AG04450 (cell line): ENCODE data around the gene PRRT2. TPM values are rescaled to one million over a fixed set of nuclear protein-coding genes. Genes with fewer than 3 reads are reported as not detected.

ENCODE experiments used
- CTCF ChIA-PET: fragments of 300-600, 350-600 bp; formaldehyde crosslinking; extraction: SDS; loops from one replicate; lab custom pipeline; 2022; ENCODE audit warnings: antibody characterized with exemption, inconsistent platforms; lab: Charles Lee
- POLR2A ChIA-PET: fragments of 350-600 bp; formaldehyde crosslinking; extraction: SDS; loops from one replicate; lab custom pipeline; 2021; ENCODE audit warnings: antibody characterized with exemption, inconsistent platforms; lab: Yijun Ruan, JAX
- DNase-seq: peaks from one replicate; pipeline ENCODE4 v3.0.0-alpha.2; 2011; ENCODE audit warnings: low read depth, low spot score
- H3K27ac ChIP-seq: one replicate; pipeline ENCODE4 v1.5.1; 2012; ENCODE audit warnings: low read depth, low read length, control low read depth
- H3K27me3 ChIP-seq: one replicate; pipeline ENCODE4 v1.6.0; 2012; ENCODE audit warnings: low read length; ENCODE audit not compliant: control insufficient read depth, insufficient read depth
- H3K4me3 ChIP-seq: 2 replicates; pipeline ENCODE4 v1.5.1; 2011; ENCODE audit warnings: mild to moderate bottlenecking, low read depth, low read length, control low read depth
- H3K9me3 ChIP-seq: 2 replicates; pipeline ENCODE4 v1.5.1; 2012; ENCODE audit warnings: low read length; ENCODE audit not compliant: control insufficient read depth, insufficient read depth
- CTCF ChIP-seq: IDR thresholded peaks from 2 replicates; pipeline ENCODE4 v1.5.1; 2011; ENCODE audit warnings: low read depth, low read length, control low read depth, inconsistent platforms
- polyA plus RNA-seq: library from polyadenylated mRNA; depleted of rRNA; stranded (reverse); fragments of >200 nt; gene quantifications from 2 replicates; pipeline ENCODE4 v1.2.3, GENCODE V29; 2011

The PRRT2 gene
- polyA plus RNA-seq, 1 experiment = 5.7 TPM

DNA sequence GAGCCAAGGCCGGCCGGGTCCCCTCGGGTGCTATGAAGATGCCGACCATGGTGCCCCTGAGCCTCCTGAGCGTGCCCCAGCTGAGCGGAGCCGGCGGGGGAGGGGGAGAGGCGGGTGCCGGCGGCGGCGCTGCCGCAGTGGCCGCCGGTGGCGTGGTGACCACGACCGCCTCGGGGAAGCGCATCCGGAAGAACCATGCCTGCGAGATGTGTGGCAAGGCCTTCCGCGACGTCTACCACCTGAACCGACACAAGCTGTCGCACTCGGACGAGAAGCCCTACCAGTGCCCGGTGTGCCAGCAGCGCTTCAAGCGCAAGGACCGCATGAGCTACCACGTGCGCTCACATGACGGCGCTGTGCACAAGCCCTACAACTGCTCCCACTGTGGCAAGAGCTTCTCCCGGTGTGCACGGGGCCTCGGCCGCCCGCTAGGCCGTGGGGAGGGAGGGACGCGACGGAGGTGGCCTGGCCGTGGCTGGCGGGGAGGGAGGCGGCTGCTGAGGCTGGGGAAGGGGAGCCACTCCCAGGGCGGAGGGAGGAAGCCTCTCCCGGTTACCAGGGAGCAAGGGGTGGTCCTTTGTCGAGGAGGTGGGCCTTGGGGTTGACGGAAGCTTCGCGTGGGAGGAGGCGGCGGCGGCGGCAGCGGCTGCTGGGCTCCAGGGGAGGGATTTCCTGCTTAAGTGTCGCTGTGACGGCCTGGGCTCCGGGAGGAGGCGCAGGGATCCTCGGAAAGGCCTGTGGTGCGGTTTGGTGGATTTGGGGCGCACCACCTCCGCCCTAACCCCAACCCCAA is 4.4 kb upstream of the PRRT2 start:
- H3K4me3 ChIP-seq = peak overlapping the region; percentile 72
- no peaks in the 10 kb centered on the region for H3K27me3 ChIP-seq
- POLR2A ChIA-PET = interaction anchor here (0.5 to 2.0 kb wide), 10 partner anchors 9 to 166 kb away, joined by 3 to 14 read pairs (median 4); partner anchors contain the start of genes KCTD13, MVP and PAGR1
- no peaks in the 10 kb centered on the region for H3K9me3 ChIP-seq
- H3K27ac ChIP-seq = peak overlapping the region; percentile 65
- CTCF ChIA-PET = interaction anchor here (1.0 to 3.2 kb wide), 7 partner anchors 9 to 165 kb away, joined by 3 to 45 read pairs (median 6); partner anchors contain the start of genes MVP, PAGR1 and TAOK2
- DNase-seq = peak; percentile 76
- TF ChIP-seq CTCF = peak; percentile 62

GRCh38 chr16:29808219-29808900 is 3.6 kb upstream of the PRRT2 start:
- peak overlapping the region; percentile 72 for H3K4me3 ChIP-seq
- POLR2A ChIA-PET = interaction anchor here (0.8 to 2.0 kb wide), 5 partner anchors 8 to 118 kb away, joined by 4 to 14 read pairs (median 5); partner anchors contain the start of genes KCTD13, MVP and PAGR1
- H3K9me3 ChIP-seq = no peaks in the 10 kb centered on the region
- no peak for TF ChIP-seq CTCF
- CTCF ChIA-PET = interaction anchor here (1.0 to 3.2 kb wide), 7 partner anchors 8 to 165 kb away, joined by 3 to 45 read pairs (median 6); partner anchors contain the start of genes MVP, PAGR1 and TAOK2
- no peak for DNase-seq
- peak overlapping the region; percentile 65 for H3K27ac ChIP-seq
- no peaks in the 10 kb centered on the region for H3K27me3 ChIP-seq

DNA sequence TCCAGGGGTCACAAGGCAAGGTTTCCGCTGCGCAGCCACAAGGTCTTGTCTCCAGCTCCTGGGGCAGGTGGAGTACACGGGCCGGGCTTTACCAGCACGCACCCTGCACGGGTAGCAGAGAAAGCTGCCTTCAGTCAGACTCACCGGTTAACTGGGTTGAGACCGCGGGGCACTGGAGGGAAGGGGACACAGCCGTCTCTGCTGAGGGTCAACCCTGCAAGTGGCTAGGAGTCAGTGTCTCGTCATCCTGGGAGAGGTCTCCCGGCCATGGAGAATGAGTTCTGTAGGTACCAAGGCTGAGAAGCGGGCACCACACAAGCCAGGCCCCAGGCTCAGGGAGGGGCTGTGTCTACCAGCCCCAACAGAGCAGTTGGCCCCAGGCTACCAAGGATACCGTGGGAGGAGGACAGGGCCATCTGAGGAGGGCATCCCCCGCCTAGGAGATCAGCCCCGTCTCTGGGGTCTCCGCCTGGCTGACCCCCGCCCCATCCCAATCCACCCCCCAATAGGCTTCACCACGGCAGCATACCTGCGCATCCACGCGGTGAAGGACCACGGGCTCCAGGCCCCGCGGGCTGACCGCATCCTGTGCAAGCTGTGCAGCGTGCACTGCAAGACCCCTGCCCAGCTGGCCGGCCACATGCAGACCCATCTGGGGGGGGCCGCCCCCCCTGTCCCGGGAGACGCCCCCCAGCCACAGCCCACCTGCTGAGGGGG is 2.8 kb upstream of the PRRT2 start:
- H3K27me3 ChIP-seq = no peaks in the 10 kb centered on the region
- DNase-seq = no peak
- ChIA-PET CTCF (interaction anchor here (2.0 to 3.2 kb wide), 2 partner anchors 7 to 40 kb away, joined by 13 to 45 read pairs; partner anchors contain the start of gene PAGR1), POLR2A (no interaction called here)
- no peak overlapping the region for H3K27ac ChIP-seq
- no peaks in the 10 kb centered on the region for H3K9me3 ChIP-seq
- H3K4me3 ChIP-seq = peak overlapping the region; percentile 72
- no peak for TF ChIP-seq CTCF

- peak overlapping the region; percentile 31 for H3K27ac ChIP-seq
- CTCF ChIA-PET = interaction anchor here (1.0 kb wide), 1 partner anchor 38 kb away, joined by 3 read pairs; no protein-coding TSS in a partner anchor
- DNase-seq = no peak
- H3K9me3 ChIP-seq = no peaks in the 10 kb centered on the region
- peak overlapping the region; percentile 5; the same call in 1 of the 2 replicates for H3K4me3 ChIP-seq
- no peaks in the 10 kb centered on the region for H3K27me3 ChIP-seq
- TF ChIP-seq CTCF = no peak
- POLR2A ChIA-PET = interaction anchor here (1.1 kb wide), 1 partner anchor 16 kb away, joined by 3 read pairs; no protein-coding TSS in a partner anchor
These were observed 1.9 kb upstream of the PRRT2 start for GRCh38 chr16:29809850-29810698.
